Ureter (tissue), 1 donor: ENCODE measurements around the gene ZC3H12D. TPM values are rescaled to one million over a fixed set of nuclear protein-coding genes. Genes with fewer than 3 reads are reported as not detected.
"Not testable (repeated sequence)": the region's sequence is repeated elsewhere in the genome, so short reads cannot be mapped to it uniquely, and the experiment has no call there.

Source experiments
- DNase-seq: peaks from one replicate; pipeline ENCODE4 v3.0.0-alpha.2; 2020; ENCODE audit warnings: low spot score
- total RNA-seq: library from RNA; stranded (reverse); gene quantifications from one replicate; pipeline ENCODE4 v1.2.4, GENCODE V29; 2023
- donor health status: DM: yes; HTN: yes; CAD: no.

Gene ZC3H12D
- total RNA-seq: 2.4 TPM

- DNase-seq: no peak
Observed at GRCh38 chr6:149484733-149485700, at the start of gene ZC3H12D. Gene ZC3H12D (minus strand): TSS chr6:149485014. CDS start chr6:149474543, 10,471 bp downstream.

- no peak for DNase-seq
Observed at GRCh38 chr6:149529650-149530049, 44.8 kb upstream of the ZC3H12D start.

- DNase-seq: no peak
Observed at GRCh38 chr6:149515494-149515893, 30.7 kb upstream of the ZC3H12D start.

GRCh38 chr6:149513915-149514314 is 29.1 kb upstream of the ZC3H12D start:
- no peak for DNase-seq

- DNase-seq: no peak
Observed at GRCh38 chr6:149510793-149511512, 26.1 kb upstream of the ZC3H12D start.

- no peak for DNase-seq
Observed at GRCh38 chr6:149508485-149508884, 23.7 kb upstream of the ZC3H12D start.

GRCh38 chr6:149503872-149504271 is 19.1 kb upstream of the ZC3H12D start:
- DNase-seq: no peak

- no peak for DNase-seq
Observed at GRCh38 chr6:149503276-149503675, 18.5 kb upstream of the ZC3H12D start.

- no peak for DNase-seq
Observed at GRCh38 chr6:149501768-149502167, 17.0 kb upstream of the ZC3H12D start.

GRCh38 chr6:149501201-149501600 is 16.4 kb upstream of the ZC3H12D start:
- no peak for DNase-seq

- no peak for DNase-seq
Observed at GRCh38 chr6:149500096-149500495, 15.3 kb upstream of the ZC3H12D start.

GRCh38 chr6:149499066-149499465 is 14.3 kb upstream of the ZC3H12D start:
- DNase-seq: no peak

GRCh38 chr6:149497365-149497764 is 12.6 kb upstream of the ZC3H12D start:
- DNase-seq: no peak

GRCh38 chr6:149496597-149496996 is 11.8 kb upstream of the ZC3H12D start:
- not testable (repeated sequence) for DNase-seq

GRCh38 chr6:149495349-149496016 is 10.7 kb upstream of the ZC3H12D start:
- DNase-seq: not testable (repeated sequence)

GRCh38 chr6:149494810-149495209 is 10.0 kb upstream of the ZC3H12D start:
- not testable (repeated sequence) for DNase-seq

GRCh38 chr6:149493761-149494320 is 9.0 kb upstream of the ZC3H12D start:
- DNase-seq: no peak

GRCh38 chr6:149492798-149493343 is 8.1 kb upstream of the ZC3H12D start:
- no peak for DNase-seq

- no peak for DNase-seq
Observed at GRCh38 chr6:149489967-149490366, 5.2 kb upstream of the ZC3H12D start.

GRCh38 chr6:149488815-149489214 is 4.0 kb upstream of the ZC3H12D start:
- DNase-seq: no peak

- DNase-seq: no peak
Observed at GRCh38 chr6:149487316-149487715, 2.5 kb upstream of the ZC3H12D start.
